LNCAP (cell line): Measurements from ENCODE around the gene SPRR4.

Experiments used
- CTCF ChIP-seq: fragments of 450-650 bp; IDR thresholded peaks from 2 replicates; pipeline ENCODE4 v1.5.1; 2017; ENCODE audit warnings: mild to moderate bottlenecking

The SPRR4 gene, protein sequence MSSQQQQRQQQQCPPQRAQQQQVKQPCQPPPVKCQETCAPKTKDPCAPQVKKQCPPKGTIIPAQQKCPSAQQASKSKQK

GRCh38 chr1:152970495-152970894 lies at the start of gene SPRR4:
Gene SPRR4 (plus strand): TSS chr1:152970648. CDS start chr1:152971891, 1,243 bp downstream.
- TF ChIP-seq CTCF = no peak

DNA sequence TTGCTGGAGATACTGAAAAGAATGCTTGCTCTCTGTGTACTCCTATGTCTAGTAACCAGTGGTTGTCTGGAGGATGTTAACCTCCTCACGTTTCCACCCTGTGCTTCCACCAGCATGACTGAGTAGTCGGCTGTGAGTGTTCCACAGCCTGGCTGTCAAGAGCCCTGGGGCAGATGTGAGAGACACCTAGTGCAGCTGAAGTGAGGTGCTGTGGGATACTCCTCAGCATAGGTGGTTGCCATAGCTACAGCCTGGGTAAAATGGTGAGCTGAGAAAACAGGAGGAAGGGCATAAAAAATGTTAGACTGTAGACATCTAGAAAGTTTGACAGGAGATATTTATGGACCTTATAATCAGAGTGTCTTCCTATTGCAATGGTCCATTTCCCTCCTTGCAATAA lies 46.3 kb upstream of the SPRR4 start:
- no peak for TF ChIP-seq CTCF

DNA sequence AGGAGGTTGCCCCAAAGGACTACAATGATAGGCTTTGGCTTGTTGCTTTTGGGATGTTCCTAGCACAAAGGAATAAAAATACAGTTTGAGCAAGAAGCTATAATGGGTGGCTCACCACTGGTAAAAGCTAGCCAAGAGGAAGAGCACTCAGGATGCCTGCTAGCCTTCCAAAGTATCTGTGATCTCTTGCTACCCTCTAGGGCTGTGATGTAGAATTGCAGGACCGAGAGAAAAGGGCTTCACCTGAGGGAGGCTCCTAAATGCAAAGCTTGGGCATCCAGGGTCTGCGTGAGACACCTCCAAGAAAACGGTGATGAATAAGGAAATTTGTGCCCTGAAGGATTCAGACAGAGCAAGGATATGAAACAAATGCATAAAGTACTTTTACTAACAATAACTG lies 44.4 kb upstream of the SPRR4 start:
- peak; percentile 46; the same call in 1 of the 2 replicates for TF ChIP-seq CTCF

DNA sequence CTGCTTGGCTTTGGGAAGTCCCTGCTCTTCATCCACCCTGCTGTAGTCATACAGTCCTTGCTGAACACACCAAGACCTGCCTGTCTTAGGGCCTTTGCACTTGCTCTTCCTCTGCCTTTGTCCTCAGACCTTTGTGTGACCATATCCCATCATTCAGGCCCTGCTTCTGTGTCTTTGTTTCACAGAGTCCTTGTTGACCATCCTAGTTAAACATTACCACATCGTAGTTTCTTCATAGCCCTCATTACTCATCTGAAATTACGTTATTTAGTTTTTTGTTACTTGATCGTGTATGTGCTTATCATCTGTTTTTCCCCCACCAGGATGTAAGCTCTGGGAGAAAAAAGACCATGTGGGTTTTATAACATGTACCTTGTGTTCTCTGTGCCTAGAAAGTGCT lies 41.8 kb upstream of the SPRR4 start:
- TF ChIP-seq CTCF = no peak

DNA sequence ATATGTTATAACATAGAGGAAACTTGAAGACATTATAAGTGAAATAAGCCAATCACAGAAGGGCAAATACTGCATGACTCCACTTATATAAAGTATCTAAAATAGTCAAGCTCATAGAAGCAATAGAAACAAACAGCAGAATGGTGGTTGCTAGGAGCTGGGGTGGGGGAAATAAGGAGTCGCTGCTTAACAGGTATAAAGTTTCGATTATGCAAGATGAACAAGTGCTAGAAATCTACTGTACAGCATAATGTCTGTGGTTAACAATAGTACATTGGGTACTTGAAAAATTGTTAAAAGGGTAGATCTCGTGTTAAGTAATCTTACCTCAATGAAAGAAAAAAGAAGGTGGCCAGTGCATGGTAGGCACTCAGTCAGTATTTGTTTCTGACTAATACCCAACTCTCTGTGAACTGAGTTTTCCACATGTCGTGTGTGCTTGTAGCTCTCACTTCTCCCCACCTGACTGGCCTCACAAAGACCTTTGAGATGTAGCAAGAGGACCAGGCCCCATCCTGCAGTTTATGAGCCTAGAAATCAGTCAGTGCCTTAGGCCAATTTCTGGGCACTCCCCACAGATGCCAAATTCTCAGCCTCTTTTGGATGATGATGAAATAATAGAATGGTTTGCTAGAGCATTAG lies 38.2 kb upstream of the SPRR4 start:
- no peak for TF ChIP-seq CTCF

DNA sequence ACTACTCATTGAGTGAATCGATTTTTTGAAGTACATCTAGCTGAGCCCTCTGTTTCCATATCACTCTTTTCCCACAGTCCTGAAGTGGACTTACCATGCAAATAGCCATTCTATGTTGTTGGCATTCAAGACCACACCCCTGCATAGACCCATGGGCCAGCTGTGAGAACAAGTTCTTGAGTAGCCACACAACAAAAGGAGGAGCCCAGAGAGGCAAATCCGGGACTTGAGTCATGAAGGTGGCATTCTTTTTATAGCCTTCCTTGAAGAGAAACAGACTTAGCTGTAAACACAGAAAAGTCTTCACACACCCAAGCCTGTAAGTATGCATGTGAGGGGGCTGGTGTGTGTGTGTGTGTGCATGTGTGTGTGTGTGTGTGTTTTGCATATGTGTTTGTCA lies 37.3 kb upstream of the SPRR4 start:
- no peak for TF ChIP-seq CTCF

DNA sequence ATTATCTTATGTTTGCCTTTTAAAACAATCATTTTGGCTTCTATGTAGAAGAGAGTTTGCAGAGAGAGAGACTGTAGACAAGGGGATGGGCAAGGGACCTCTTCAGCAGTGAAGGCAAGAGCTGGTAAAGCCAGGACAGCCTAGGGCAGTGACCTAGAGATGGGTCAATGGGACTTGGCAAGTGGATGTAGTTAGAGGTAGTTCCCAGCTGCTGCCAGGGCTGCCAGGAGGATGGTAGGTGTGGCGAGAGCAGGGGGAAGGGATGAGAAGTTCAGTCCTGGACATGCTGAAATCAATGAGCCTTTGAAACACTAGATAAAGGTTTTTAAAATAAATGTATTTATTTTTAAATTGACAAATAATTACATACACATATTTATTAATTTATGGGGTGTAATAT lies 29.8 kb upstream of the SPRR4 start:
- no peak for TF ChIP-seq CTCF
